HG02588 (cell line): ENCODE data around the gene TAMALIN.

Experiments used
- ATAC-seq: cut with Tn5 transposase; IDR thresholded peaks from one replicate; pipeline ENCODE4 v1.9.1; 2021; ENCODE audit warnings: mild to moderate bottlenecking, moderate library complexity; ENCODE audit not compliant: unreplicated experiment

The TAMALIN gene

GRCh38 chr12:52011602-52012214 is 5.0 kb downstream of the TAMALIN start:
- ATAC-seq, result no peak

GRCh38 chr12:52013626-52014310 is 7.0 kb downstream of the TAMALIN start:
- no peak for ATAC-seq

- no peak for ATAC-seq
These were observed 8.1 kb downstream of the TAMALIN start for GRCh38 chr12:52014567-52015530.

- ATAC-seq, result no peak
These were observed 8.8 kb downstream of the TAMALIN start for GRCh38 chr12:52015532-52016041.

GRCh38 chr12:52018433-52019112 is 11.8 kb downstream of the TAMALIN start:
- no peak for ATAC-seq

DNA sequence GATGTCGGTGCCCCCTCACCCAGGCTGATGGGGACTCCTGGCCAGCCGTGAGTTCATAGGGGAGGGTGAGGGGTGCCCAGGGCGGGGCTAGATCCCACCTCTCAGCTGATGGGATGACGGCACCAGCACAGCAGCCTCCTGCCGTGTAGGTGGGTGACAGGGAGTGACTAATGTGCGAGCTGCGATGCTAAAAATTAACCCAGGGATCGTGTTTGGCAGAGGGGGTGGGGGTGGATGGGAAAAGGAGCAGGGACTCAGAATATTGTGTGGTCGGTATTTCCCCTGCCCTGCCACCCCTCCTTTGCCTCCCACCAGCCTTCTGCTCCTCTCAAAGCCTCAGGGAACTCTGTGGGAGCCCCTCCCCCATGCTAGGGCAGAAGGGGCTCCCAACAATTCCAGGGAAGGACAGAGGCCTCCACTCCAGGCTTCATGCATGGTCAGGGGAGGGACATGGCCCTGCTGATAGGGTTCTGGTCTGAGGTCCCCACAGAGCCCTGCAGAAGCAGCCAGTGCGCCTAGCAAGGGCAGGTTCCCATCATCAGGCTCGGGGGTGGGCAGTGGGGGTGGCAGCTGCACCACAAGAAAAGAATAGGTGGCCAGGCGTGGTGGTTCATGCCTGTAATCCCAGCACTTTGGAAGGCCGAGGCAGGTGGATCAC is 12.5 kb downstream of the TAMALIN start:
- no peak for ATAC-seq

- peak; percentile 36 for ATAC-seq
These were observed 14.0 kb downstream of the TAMALIN start for GRCh38 chr12:52020539-52021336.

- no peak for ATAC-seq
These were observed 16.1 kb downstream of the TAMALIN start for GRCh38 chr12:52022841-52023181.

DNA sequence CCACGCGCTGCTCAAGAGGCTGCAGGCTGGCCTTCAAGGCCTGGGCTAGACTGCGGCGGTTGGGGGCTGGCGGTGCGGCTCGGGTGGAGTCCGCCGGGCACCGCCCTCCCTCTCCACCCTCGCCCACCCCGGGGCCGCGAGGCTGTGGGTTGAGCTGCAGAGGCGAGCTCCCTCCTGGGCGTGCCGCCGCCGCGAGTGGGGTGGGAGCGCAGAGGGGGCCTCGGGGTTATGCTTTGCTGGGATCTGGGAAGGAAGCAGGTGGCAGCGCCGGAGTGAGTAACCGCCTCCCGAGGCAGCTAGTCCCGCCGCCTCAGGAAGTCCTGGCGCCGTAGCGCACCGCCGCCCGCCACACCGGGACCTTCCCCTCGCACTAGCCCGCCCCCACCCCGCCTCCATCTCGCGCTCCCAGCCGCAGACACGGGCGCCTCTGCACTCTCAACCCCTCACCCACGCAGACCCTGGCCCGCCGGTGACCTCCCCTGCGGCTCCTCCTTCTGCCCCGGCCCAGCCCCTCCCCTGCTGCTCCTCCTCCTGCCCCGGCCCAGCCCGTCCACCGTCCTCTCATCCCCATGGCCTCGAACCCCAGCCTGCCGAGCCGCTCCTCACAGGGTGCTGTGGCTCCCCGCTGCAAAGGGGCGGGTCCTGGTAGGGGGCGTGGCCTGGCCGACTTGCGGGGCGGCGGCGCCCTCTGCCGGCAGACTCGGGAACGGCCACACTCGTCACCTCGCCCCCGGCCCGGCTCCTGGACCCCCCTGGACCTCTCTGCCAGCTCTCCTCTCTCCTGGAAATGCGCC is 16.6 kb downstream of the TAMALIN start:
- ATAC-seq, result peak; percentile 42

DNA sequence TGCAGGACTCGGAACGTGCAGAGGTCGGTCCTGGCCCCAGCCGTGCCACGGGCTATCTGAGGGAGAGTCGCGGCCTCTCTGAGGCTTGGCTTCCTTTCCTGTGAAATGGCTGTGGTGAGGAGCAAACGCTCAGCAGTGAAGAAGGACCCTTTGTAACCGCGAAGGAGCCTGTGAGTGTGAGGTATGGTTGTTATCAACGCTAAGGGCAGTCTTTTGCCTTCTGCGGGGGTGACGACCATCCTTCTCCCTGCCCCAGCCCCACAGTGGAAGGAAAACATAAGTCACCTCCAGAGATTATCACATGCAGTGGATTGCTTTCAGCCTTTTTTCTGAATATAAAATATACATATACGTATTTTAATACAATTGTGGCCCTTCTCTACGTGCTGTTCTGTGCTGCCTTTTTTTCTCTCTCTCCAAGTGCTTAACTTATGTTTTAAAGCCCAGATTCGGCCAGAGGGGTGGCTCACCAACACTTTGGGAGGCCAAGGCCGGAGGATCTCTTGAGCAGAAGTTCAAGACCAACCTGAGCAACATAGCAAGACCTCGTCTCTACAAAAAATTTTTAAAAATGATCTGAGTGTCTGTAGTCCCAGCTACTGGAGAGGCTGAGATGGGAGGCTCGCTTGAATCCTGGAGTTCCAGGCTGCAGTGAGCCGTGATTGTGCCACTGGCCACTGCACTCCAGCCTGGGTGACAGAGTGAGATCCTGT is 17.4 kb downstream of the TAMALIN start:
- no peak for ATAC-seq

- no peak for ATAC-seq
These were observed 18.1 kb downstream of the TAMALIN start for GRCh38 chr12:52024845-52025230.

- no peak for ATAC-seq
These were observed 19.5 kb downstream of the TAMALIN start for GRCh38 chr12:52026263-52026662.

DNA sequence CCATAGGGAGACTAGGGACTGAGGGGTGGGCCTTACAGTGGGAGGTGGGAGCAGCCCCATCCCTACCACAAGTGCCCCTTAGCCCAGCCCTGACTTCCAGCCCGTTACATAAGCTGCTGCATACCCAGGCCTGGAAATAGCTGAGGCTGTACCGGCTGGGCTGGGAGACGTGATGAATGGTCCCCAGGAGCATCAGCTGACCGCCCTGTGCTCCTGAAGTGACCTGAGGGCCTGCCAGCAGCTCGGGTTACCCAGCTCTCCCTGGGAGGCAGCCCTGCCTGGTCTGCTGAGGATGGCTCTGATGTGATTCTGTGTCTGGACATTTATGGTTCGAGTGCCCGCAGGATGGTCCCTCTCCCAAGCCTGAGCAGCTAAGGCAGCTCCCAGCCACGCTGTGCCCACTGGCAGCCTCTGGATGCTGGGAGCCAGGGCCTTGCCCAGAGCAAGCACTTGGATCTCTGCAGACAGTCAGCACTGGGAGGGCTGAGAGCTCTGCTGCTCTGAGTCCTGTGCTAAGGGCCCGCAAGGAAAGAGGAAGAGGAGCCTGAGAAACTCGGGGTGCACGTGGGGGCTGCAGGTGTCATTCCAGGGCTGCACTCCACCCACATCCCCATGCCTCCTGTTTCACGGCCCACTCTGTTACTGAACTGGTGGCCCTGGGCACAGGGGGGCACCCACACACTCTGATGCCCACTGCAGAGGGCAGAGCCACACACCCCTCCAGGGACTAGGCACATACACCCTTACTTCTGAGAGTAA is 20.5 kb downstream of the TAMALIN start:
- no peak for ATAC-seq

- no peak for ATAC-seq
These were observed 22.9 kb downstream of the TAMALIN start for GRCh38 chr12:52029685-52030084.

DNA sequence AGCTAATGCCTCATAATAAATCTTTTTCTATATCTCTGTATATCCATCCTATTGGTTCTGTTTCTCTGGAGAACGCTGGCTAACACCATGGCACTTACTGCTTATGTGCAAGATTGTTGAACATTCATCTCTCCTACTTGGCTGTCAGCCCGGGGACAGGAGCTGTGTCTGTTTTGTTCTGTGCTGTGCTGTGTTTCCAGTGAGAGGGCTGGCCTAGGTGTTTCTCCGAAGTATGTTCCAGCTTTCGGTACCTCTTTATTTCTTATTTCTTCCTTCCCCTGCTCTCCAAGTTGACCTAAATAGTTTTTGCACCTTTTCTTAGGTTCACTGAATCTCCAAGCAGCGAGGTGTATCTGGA is 25.7 kb downstream of the TAMALIN start:
- ATAC-seq, result no peak

DNA sequence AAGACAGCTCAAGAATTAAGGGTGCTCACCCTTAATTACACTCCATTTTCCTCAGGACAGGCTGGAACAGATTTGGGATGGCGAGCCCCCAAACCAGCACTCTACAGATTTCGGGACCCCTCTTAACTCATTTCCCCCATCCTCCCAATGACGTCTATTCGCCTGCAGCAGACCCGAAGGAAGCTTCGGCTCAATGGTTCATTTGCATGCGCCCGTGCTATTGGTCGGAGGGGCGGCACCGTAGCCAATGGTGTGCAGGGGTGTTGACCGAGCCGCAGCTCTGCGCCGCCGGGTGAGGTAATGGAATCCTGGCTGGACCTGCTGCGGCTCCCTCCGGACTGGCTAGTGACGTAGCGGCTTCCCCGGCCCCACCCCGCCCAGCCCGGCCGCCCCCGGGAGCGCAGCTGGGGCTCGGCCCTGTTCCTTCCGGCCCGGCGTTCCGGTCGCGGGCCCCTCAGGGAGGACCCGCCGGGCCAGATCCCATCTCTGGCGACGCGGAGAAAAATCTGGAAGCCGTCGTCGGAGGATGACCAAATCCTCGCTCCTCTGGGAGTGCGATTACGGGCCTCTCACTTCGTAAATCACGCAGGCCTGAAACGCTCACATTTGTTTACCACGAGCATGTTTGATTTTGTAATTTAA is 26.2 kb downstream of the TAMALIN start:
- ATAC-seq, result peak; percentile 91
